Neural cell (in vitro differentiated cells): ENCODE measurements around the gene STK32A. TPM values are rescaled to one million over a fixed set of nuclear protein-coding genes. Genes with fewer than 3 reads are reported as not detected.

ENCODE experiments used
- H2AFZ ChIP-seq: fragments of 200-600, 300-800 bp; sonication (generic), shearing (Covaris generic); 2 replicates; pipeline ENCODE4 v1.6.0; 2014; ENCODE audit warnings: low read depth, mild to moderate bottlenecking, antibody characterized with exemption, low read length, moderate library complexity
- H3F3A ChIP-seq: fragments of 200-600 bp; shearing (Covaris generic); 2 replicates; pipeline ENCODE4 v1.6.1; 2016; ENCODE audit warnings: mild to moderate bottlenecking, moderate library complexity, mixed read lengths, antibody characterized with exemption, low read length; ENCODE audit not compliant: insufficient read depth, poor library complexity, severe bottlenecking
- H3K27ac ChIP-seq: fragments of 200-600, 300-800 bp; sonication (generic), shearing (Covaris generic); 2 replicates; pipeline ENCODE4 v1.5.1; 2014; ENCODE audit warnings: mild to moderate bottlenecking, low read length, moderate library complexity
- H3K27me3 ChIP-seq: fragments of 300-800, 200-600 bp; sonication (generic), shearing (Covaris generic); 2 replicates; pipeline ENCODE4 v1.6.0; 2014; ENCODE audit warnings: mild to moderate bottlenecking, low read depth, low read length, moderate library complexity; ENCODE audit not compliant: insufficient read depth
- H3K36me3 ChIP-seq: fragments of 300-800, 200-600 bp; sonication (generic), shearing (Covaris generic); 2 replicates; pipeline ENCODE4 v1.5.1; 2014; ENCODE audit warnings: mild to moderate bottlenecking, antibody characterized with exemption, low read length, moderate library complexity; ENCODE audit not compliant: insufficient read depth
- H3K4me2 ChIP-seq: fragments of 300-800, 200-600 bp; sonication (generic), shearing (Covaris generic); 2 replicates; pipeline ENCODE4 v1.6.0; 2014; ENCODE audit warnings: mild to moderate bottlenecking, low read length
- H3K4me3 ChIP-seq: fragments of 300-800, 200-600 bp; sonication (generic), shearing (Covaris generic); 2 replicates; pipeline ENCODE4 v1.5.1; 2014; ENCODE audit warnings: mild to moderate bottlenecking, low read length, moderate library complexity
- H3K79me2 ChIP-seq: fragments of 200-600 bp; shearing (Covaris generic); replicated peaks from 2 replicates; pipeline ENCODE4 v1.6.0; 2014; ENCODE audit warnings: mild to moderate bottlenecking, low read length, moderate library complexity; ENCODE audit not compliant: insufficient read depth
- H3K9ac ChIP-seq: fragments of 300-800, 200-600 bp; sonication (generic), shearing (Covaris generic); 2 replicates; pipeline ENCODE4 v1.6.1; 2016; ENCODE audit warnings: mild to moderate bottlenecking, low read length, mixed read lengths
- H3K9me2 ChIP-seq: fragments of 200-600 bp; shearing (Covaris generic); 2 replicates; pipeline ENCODE4 v1.6.1; 2016; ENCODE audit warnings: mild to moderate bottlenecking, low read length, mixed read lengths; ENCODE audit not compliant: insufficient read depth
- H3K9me3 ChIP-seq: fragments of 200-600, 300-800 bp; sonication (generic), shearing (Covaris generic); 2 replicates; pipeline ENCODE4 v1.6.1; 2016; ENCODE audit warnings: mild to moderate bottlenecking, mixed run types, low read length, moderate library complexity, mixed read lengths
- H4K20me1 ChIP-seq: fragments of 200-600 bp; shearing (Covaris generic); 2 replicates; pipeline ENCODE4 v1.6.1; 2016; ENCODE audit warnings: mild to moderate bottlenecking, mixed run types; ENCODE audit not compliant: insufficient read depth
- CTCF ChIP-seq: fragments of 450-650 bp; IDR thresholded peaks from 2 replicates; pipeline ENCODE4 v1.5.1; 2014; ENCODE audit warnings: antibody characterized with exemption, mild to moderate bottlenecking, moderate library complexity; ENCODE audit not compliant: poor library complexity, severe bottlenecking
- EP300 ChIP-seq: fragments of 450-650 bp; conservative IDR thresholded peaks from 2 replicates; pipeline ENCODE4 v1.6.1; 2014; ENCODE audit warnings: antibody characterized with exemption, mild to moderate bottlenecking, moderate library complexity; ENCODE audit not compliant: poor library complexity, severe bottlenecking
- EZH2 ChIP-seq: fragments of 200-600, 300-800 bp; shearing (Covaris generic), sonication (generic); IDR thresholded peaks from 2 replicates; pipeline ENCODE4 v1.6.1; 2014; ENCODE audit warnings: antibody characterized with exemption, low read length, borderline replicate concordance, mild to moderate bottlenecking; ENCODE audit not compliant: insufficient read depth, poor library complexity, severe bottlenecking
- MXI1 ChIP-seq: fragments of 450-650 bp; conservative IDR thresholded peaks from 2 replicates; pipeline ENCODE4 v1.6.1; 2014; ENCODE audit warnings: antibody characterized with exemption, mild to moderate bottlenecking; ENCODE audit not compliant: poor library complexity, severe bottlenecking
- POLR2AphosphoS5 ChIP-seq: IDR thresholded peaks from 2 replicates; pipeline ENCODE4 v1.6.1; 2012
- RAD21 ChIP-seq: fragments of 450-650 bp; conservative IDR thresholded peaks from 2 replicates; pipeline ENCODE4 v1.6.1; 2014; ENCODE audit warnings: antibody characterized with exemption, mild to moderate bottlenecking, moderate library complexity
- SMC3 ChIP-seq: fragments of 450-650 bp; conservative IDR thresholded peaks from 2 replicates; pipeline ENCODE4 v1.6.1; 2014; ENCODE audit warnings: antibody characterized with exemption, mild to moderate bottlenecking, moderate library complexity; ENCODE audit not compliant: poor library complexity
- TAF1 ChIP-seq: IDR thresholded peaks from 2 replicates; pipeline ENCODE4 v1.6.1; 2012; ENCODE audit warnings: low read depth
- polyA plus RNA-seq: library from polyadenylated mRNA; depleted of rRNA; stranded (reverse); fragments of >200 nt; gene quantifications from 2 replicates; pipeline ENCODE4 v1.2.3, GENCODE V29; 2014
- TF ChIP-seq, protein P1 (sequence below): IDR thresholded peaks from 2 replicates; pipeline ENCODE4 v1.6.1; 2012; ENCODE audit warnings: borderline replicate concordance

The STK32A gene
- polyA plus RNA-seq, 1 donor from 2014 or later = 23.1 TPM

DNA sequence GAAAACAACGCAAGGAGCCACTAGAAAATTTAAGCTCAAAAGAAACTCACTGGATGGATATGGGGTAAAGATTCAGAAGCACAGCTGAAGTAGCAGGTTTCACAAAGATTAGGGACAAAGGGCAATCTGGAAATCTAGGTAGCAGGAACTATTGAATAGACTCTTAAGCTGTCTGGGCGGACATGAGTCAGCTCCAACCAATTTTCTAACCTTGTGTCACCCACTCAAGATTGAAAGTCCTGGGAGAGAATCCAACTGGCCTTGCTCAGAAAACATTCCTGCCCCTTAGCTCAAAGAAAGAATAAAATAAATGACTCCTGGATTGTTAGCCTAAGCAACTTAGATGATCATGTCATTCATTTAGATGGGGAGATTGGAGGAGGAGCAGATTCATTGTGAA, 69.2 kb downstream of the STK32A start:
- Histone ChIP-seq H2AFZ (no peak overlapping the region), H3K27me3 (no peaks in the 10 kb centered on the region), H3K9ac (no peak overlapping the region), H3K4me2 (no peak overlapping the region), H4K20me1 (no peaks in the 10 kb centered on the region), H3K9me3 (no peaks in the 10 kb centered on the region), H3K27ac (no peak overlapping the region), H3K79me2 (no peaks in the 10 kb centered on the region), H3K4me3 (no peak overlapping the region), H3K9me2 (no peaks in the 10 kb centered on the region), H3F3A (no peaks in the 10 kb centered on the region), H3K36me3 (no peaks in the 10 kb centered on the region)
- TF ChIP-seq CTCF (no peak), RAD21 (no peak), MXI1 (no peak), POLR2AphosphoS5 (no peak), EZH2 (no peak), SMC3 (no peak), EP300 (no peak), TAF1 (no peak)
- TF ChIP-seq, protein P1, sequence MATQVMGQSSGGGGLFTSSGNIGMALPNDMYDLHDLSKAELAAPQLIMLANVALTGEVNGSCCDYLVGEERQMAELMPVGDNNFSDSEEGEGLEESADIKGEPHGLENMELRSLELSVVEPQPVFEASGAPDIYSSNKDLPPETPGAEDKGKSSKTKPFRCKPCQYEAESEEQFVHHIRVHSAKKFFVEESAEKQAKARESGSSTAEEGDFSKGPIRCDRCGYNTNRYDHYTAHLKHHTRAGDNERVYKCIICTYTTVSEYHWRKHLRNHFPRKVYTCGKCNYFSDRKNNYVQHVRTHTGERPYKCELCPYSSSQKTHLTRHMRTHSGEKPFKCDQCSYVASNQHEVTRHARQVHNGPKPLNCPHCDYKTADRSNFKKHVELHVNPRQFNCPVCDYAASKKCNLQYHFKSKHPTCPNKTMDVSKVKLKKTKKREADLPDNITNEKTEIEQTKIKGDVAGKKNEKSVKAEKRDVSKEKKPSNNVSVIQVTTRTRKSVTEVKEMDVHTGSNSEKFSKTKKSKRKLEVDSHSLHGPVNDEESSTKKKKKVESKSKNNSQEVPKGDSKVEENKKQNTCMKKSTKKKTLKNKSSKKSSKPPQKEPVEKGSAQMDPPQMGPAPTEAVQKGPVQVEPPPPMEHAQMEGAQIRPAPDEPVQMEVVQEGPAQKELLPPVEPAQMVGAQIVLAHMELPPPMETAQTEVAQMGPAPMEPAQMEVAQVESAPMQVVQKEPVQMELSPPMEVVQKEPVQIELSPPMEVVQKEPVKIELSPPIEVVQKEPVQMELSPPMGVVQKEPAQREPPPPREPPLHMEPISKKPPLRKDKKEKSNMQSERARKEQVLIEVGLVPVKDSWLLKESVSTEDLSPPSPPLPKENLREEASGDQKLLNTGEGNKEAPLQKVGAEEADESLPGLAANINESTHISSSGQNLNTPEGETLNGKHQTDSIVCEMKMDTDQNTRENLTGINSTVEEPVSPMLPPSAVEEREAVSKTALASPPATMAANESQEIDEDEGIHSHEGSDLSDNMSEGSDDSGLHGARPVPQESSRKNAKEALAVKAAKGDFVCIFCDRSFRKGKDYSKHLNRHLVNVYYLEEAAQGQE = no peak

GRCh38 chr5:147305147-147305546, 70.3 kb downstream of the STK32A start:
- no peak overlapping the region for H3K4me3 ChIP-seq
- H3K9ac ChIP-seq = no peak overlapping the region
- no peaks in the 10 kb centered on the region for H3K27me3 ChIP-seq
- H3K79me2 ChIP-seq = no peaks in the 10 kb centered on the region
- TF ChIP-seq, protein P1 = no peak
- TF ChIP-seq SMC3 = no peak
- TF ChIP-seq RAD21 = no peak
- TF ChIP-seq POLR2AphosphoS5 = no peak
- TF ChIP-seq TAF1 = no peak
- no peak for TF ChIP-seq MXI1
- TF ChIP-seq CTCF = no peak
- no peak for TF ChIP-seq EP300
- TF ChIP-seq EZH2 = no peak
- H2AFZ ChIP-seq = no peak overlapping the region
- no peaks in the 10 kb centered on the region for H4K20me1 ChIP-seq
- H3K9me2 ChIP-seq = no peaks in the 10 kb centered on the region
- H3K36me3 ChIP-seq = no peaks in the 10 kb centered on the region
- H3K9me3 ChIP-seq = no peaks in the 10 kb centered on the region
- no peaks in the 10 kb centered on the region for H3F3A ChIP-seq
- H3K27ac ChIP-seq = no peak overlapping the region
- H3K4me2 ChIP-seq = no peak overlapping the region
